SJCRH30 (cell line): ENCODE data around the gene TMEM244. TPM values are rescaled to one million over a fixed set of nuclear protein-coding genes. Genes with fewer than 3 reads are reported as not detected.
"Not testable (repeated sequence)": the region's sequence is repeated elsewhere in the genome, so short reads cannot be mapped to it uniquely, and the experiment has no call there.

Source experiments
- DNase-seq, 2 experiments: peaks; one replicate each; pipeline ENCODE4 v3.0.0-alpha.2; 2015 to 2020
- H3K27ac ChIP-seq: fragments of 250-450 bp; sonication (Bioruptor Pico); 2 replicates; pipeline ENCODE4 v1.5.1; 2020; ENCODE audit warnings: mild to moderate bottlenecking, moderate library complexity
- H3K27me3 ChIP-seq: fragments of 250-450 bp; sonication (Bioruptor Pico); 2 replicates; pipeline ENCODE4 v1.5.1; 2020; ENCODE audit warnings: mild to moderate bottlenecking, moderate library complexity
- H3K36me3 ChIP-seq: fragments of 250-450 bp; sonication (Bioruptor Pico); 2 replicates; pipeline ENCODE4 v1.5.1; 2020; ENCODE audit warnings: mild to moderate bottlenecking, moderate library complexity
- H3K4me1 ChIP-seq: fragments of 250-450 bp; sonication (Bioruptor Pico); 2 replicates; pipeline ENCODE4 v1.5.1; 2020; ENCODE audit warnings: mild to moderate bottlenecking, moderate library complexity
- H3K4me3 ChIP-seq: fragments of 250-450 bp; sonication (Bioruptor Pico); 2 replicates; pipeline ENCODE4 v1.5.1; 2020; ENCODE audit warnings: mild to moderate bottlenecking, moderate library complexity
- H3K9me3 ChIP-seq: fragments of 250-450 bp; sonication (Bioruptor Pico); replicated peaks from 2 replicates; pipeline ENCODE4 v1.5.1; 2020; ENCODE audit warnings: mild to moderate bottlenecking, moderate library complexity
- total RNA-seq: library from RNA; depleted of rRNA; stranded (reverse); fragments of >200 nt; shearing (Covaris generic); gene quantifications from 2 replicates; pipeline ENCODE4 v1.2.3, GENCODE V29; 2014

The TMEM244 gene
- total RNA-seq, 1 experiment from 2014 or later, result not detected

DNA sequence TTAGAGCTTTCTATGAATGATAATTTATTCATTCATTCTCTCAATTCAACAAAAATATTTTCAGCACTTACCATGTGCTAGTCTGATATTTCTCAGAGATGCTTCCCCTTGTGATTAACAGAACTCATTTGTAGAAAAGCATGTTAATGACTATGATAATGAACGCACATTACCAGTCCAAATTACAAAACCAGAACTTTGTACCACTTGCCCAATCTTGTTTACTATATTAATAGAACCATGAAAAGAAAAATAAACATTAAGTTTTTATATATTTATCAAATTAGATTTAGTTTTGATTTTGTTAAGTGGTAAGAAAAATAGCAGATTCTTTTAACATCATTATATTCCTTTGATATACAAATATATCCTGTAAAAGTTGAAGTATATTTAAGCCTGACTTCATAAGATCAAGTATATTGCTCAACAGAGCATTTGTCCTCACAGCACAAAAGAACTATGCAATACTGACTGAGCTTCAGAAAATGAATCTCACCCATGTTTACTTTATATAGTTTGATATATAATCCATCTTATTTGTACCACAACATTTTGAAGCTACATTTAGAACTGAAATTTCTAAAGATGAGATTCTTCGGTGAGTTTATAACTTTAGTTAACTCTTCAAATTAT lies 48.9 kb downstream of the TMEM244 start:
- H3K27ac ChIP-seq, result no peak overlapping the region
- no peaks in the 10 kb centered on the region for H3K9me3 ChIP-seq
- no peaks in the 10 kb centered on the region for H3K36me3 ChIP-seq
- H3K4me3 ChIP-seq, result no peak overlapping the region
- no peak for DNase-seq
- H3K27me3 ChIP-seq, result no peaks in the 10 kb centered on the region
- no peaks in the 10 kb centered on the region for H3K4me1 ChIP-seq

- not testable (repeated sequence) for H3K4me3 ChIP-seq, H3K4me1 ChIP-seq, H3K9me3 ChIP-seq, DNase-seq, H3K36me3 ChIP-seq, H3K27ac ChIP-seq, H3K27me3 ChIP-seq
Measured at GRCh38 chr6:129807141-129807540, 54.0 kb downstream of the TMEM244 start.

GRCh38 chr6:129802920-129803319 lies 58.2 kb downstream of the TMEM244 start:
- H3K36me3 ChIP-seq, H3K9me3 ChIP-seq, DNase-seq, H3K27ac ChIP-seq, H3K4me1 ChIP-seq, H3K27me3 ChIP-seq, H3K4me3 ChIP-seq: not testable (repeated sequence)

GRCh38 chr6:129801909-129802308 lies 59.2 kb downstream of the TMEM244 start:
- H3K36me3 ChIP-seq, result no peaks in the 10 kb centered on the region
- DNase-seq, result no peak
- no peaks in the 10 kb centered on the region for H3K4me1 ChIP-seq
- no peaks in the 10 kb centered on the region for H3K27me3 ChIP-seq
- H3K27ac ChIP-seq, result no peak overlapping the region
- H3K4me3 ChIP-seq, result no peak overlapping the region
- peaks cover 3% of the 10 kb centered on the region for H3K9me3 ChIP-seq

DNA sequence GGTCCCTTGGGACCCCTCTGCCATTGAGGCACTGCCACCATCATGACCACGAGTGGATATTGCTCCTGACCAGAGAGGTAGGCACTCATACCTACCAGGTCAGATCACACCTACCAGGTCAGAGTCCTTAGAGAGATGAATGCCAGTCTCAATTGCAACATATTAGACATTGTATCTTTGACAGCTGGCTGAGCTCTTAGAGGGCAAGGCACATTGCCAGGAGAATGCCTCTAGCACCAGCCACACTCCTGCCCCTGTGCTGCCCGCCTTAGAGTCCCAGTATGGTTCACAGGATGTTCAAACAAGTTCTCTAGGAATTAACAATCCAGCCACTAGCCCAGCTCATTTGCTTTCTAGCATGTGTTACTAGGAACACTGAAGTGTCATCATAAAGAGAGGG lies 65.9 kb downstream of the TMEM244 start:
- DNase-seq, result peak in 1 of 2 experiments; percentile 18
- no peaks in the 10 kb centered on the region for H3K27me3 ChIP-seq

GRCh38 chr6:129793447-129793846 lies 67.7 kb downstream of the TMEM244 start:
- H3K9me3 ChIP-seq, result 0 out of 2 replicates have a peak, but pooled peaks cover 3% of the 10 kb centered on the region
- no peak overlapping the region for H3K4me3 ChIP-seq
- no peaks in the 10 kb centered on the region for H3K4me1 ChIP-seq
- no peak overlapping the region for H3K27ac ChIP-seq
- no peaks in the 10 kb centered on the region for H3K27me3 ChIP-seq
- peak in 1 of 2 experiments; percentile 18 for DNase-seq
- no peaks in the 10 kb centered on the region for H3K36me3 ChIP-seq

More for the DNA sequence above, 65.9 kb downstream of the TMEM244 start:
- H3K4me3 ChIP-seq, result no peak overlapping the region
- H3K27ac ChIP-seq, result no peak overlapping the region
- H3K36me3 ChIP-seq, result no peaks in the 10 kb centered on the region
- 0 out of 2 replicates have a peak, but pooled peaks cover 3% of the 10 kb centered on the region for H3K9me3 ChIP-seq
- no peaks in the 10 kb centered on the region for H3K4me1 ChIP-seq

- Histone ChIP-seq H3K27me3 (no peaks in the 10 kb centered on the region), H3K27ac (no peak overlapping the region), H3K9me3 (0 out of 2 replicates have a peak, but pooled peaks cover under 1% of the 10 kb centered on the region), H3K4me3 (no peak overlapping the region), H3K4me1 (no peaks in the 10 kb centered on the region), H3K36me3 (no peaks in the 10 kb centered on the region)
- DNase-seq, result no peak
Measured at GRCh38 chr6:129792049-129792448, 69.1 kb downstream of the TMEM244 start.

DNA sequence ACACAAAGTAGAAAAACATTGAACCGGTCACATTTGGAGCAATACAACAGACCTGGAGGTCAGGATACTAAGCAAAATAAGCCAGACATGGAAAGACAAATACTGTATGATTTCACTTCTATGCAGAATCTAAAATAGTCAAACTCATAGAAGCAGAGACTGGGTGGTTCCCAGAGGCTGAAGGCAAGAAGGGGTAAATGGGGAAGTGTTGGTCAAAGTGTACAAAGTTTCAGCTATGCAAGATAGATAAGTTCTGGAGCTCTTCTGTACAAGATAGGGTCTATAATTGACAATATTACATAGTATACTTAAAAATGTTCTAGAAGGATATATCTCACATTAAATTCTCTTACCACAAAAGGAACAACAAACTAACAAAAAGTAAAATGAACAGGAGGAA lies 70.3 kb downstream of the TMEM244 start:
- Histone ChIP-seq H3K36me3 (no peaks in the 10 kb centered on the region), H3K4me3 (no peak overlapping the region)
- no peak for DNase-seq

DNA sequence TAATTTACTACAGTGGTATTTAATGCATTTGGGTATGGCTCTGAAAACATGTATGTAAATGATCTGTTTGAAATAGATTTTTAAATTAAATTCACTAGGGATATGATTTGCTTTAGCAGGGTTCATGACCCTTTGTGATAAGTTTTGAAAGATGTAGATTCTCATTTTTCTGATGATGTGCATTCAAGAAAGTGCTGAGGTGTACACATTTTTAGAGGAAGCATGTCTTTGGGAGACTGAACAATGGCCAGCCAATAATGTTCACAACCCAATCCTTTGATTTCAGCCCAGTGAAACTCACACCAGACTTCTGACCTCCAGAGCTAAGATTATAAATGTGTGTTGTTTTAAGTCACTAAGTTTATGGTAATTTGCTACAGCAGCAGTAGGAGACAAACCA lies 71.1 kb downstream of the TMEM244 start:
- H3K27ac ChIP-seq, result no peak overlapping the region
- no peaks in the 10 kb centered on the region for H3K36me3 ChIP-seq
- no peak for DNase-seq
- peaks cover 12% of the 10 kb centered on the region for H3K4me1 ChIP-seq
- no peak overlapping the region for H3K4me3 ChIP-seq
- H3K9me3 ChIP-seq, result no peaks in the 10 kb centered on the region
- no peaks in the 10 kb centered on the region for H3K27me3 ChIP-seq

More for the DNA sequence above, 70.3 kb downstream of the TMEM244 start:
- H3K27ac ChIP-seq, result no peak overlapping the region
- H3K27me3 ChIP-seq, result no peaks in the 10 kb centered on the region
- no peaks in the 10 kb centered on the region for H3K9me3 ChIP-seq
- H3K4me1 ChIP-seq, result peaks cover 4% of the 10 kb centered on the region

- Histone ChIP-seq H3K4me3 (no peak overlapping the region), H3K27ac (no peak overlapping the region), H3K36me3 (no peaks in the 10 kb centered on the region), H3K4me1 (peaks cover 18% of the 10 kb centered on the region), H3K27me3 (no peaks in the 10 kb centered on the region), H3K9me3 (no peaks in the 10 kb centered on the region)
- no peak for DNase-seq
Measured at GRCh38 chr6:129787816-129788215, 73.3 kb downstream of the TMEM244 start.

GRCh38 chr6:129786548-129786947 lies 74.6 kb downstream of the TMEM244 start:
- H3K9me3 ChIP-seq, result no peaks in the 10 kb centered on the region
- H3K36me3 ChIP-seq, result no peaks in the 10 kb centered on the region
- peak in 1 of 2 experiments; percentile 17 for DNase-seq
- peaks cover 18% of the 10 kb centered on the region for H3K4me1 ChIP-seq
- no peak overlapping the region for H3K4me3 ChIP-seq
- H3K27me3 ChIP-seq, result no peaks in the 10 kb centered on the region
- H3K27ac ChIP-seq, result no peak overlapping the region; the same call in 1 of the 2 replicates

DNA sequence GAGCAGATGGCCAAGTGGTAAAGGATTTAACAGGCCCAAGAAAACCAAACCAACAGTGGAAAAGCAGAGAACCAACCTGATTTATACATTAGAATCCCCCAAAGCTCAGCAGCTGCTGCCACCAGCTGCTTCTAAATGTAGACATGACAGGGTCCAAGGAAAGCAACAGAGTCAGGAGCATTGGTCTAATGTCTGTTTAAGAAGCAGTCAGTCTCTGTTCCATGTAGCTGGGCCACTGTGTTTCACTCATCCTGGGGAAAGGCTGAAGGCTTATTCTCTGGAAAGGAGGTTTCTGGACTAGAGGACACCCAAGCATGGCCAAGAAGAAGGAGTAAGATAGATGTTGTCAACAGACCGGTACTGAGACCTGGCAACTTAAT lies 75.4 kb downstream of the TMEM244 start:
- Histone ChIP-seq H3K27ac (peak overlapping the region; percentile 56), H3K36me3 (no peaks in the 10 kb centered on the region), H3K27me3 (no peaks in the 10 kb centered on the region), H3K4me3 (no peak overlapping the region), H3K4me1 (peaks cover 18% of the 10 kb centered on the region), H3K9me3 (no peaks in the 10 kb centered on the region)
- DNase-seq, result peak; percentile 63 to 80

DNA sequence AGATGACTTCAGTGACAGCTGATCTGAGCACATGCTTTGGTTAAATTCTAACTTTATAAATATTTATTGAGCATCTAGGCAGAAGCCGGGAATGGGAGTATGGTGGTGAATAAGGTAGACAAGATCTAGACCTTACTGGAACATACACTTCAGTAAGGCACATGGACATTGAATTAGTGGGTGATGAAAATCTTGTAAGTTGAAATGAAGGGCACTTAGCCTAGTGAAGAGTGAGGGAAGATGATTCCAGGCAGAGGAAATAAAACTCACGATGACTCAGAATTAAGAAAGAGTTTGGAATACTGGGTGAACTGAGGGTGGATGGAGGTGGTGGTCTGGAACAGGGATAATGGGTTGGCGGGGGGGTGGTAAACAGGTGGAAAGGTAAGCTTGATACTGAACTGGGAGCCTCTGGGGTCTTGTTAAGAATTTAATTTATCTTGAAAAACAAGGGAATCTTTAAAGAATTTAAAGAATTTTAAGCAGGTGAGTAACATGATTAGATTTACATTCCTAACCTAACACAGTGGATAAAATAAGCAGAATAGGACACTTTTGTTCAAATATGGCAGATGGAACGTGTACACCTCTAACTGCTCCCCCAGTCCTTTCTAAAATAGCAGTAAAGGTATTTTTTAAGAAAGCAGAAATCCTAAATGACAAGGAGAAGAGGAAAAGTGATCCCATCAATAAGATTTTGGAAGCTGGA lies 75.9 kb downstream of the TMEM244 start:
- DNase-seq, result no peak
- Histone ChIP-seq H3K9me3 (no peaks in the 10 kb centered on the region), H3K4me1 (peaks cover 18% of the 10 kb centered on the region), H3K36me3 (no peaks in the 10 kb centered on the region), H3K27me3 (no peaks in the 10 kb centered on the region), H3K27ac (peak overlapping the region; percentile 56), H3K4me3 (no peak overlapping the region)
